Neural cell (in vitro differentiated cells): Measurements from ENCODE around the gene KRTAP10-2.

Experiments used
- CTCF ChIP-seq: fragments of 450-650 bp; IDR thresholded peaks from 2 replicates; pipeline ENCODE4 v1.5.1; 2014; ENCODE audit warnings: antibody characterized with exemption, mild to moderate bottlenecking, moderate library complexity; ENCODE audit not compliant: poor library complexity, severe bottlenecking
- EP300 ChIP-seq: fragments of 450-650 bp; conservative IDR thresholded peaks from 2 replicates; pipeline ENCODE4 v1.6.1; 2014; ENCODE audit warnings: antibody characterized with exemption, mild to moderate bottlenecking, moderate library complexity; ENCODE audit not compliant: poor library complexity, severe bottlenecking
- EZH2 ChIP-seq: fragments of 200-600, 300-800 bp; shearing (Covaris generic), sonication (generic); IDR thresholded peaks from 2 replicates; pipeline ENCODE4 v1.6.1; 2014; ENCODE audit warnings: antibody characterized with exemption, low read length, borderline replicate concordance, mild to moderate bottlenecking; ENCODE audit not compliant: insufficient read depth, poor library complexity, severe bottlenecking
- MXI1 ChIP-seq: fragments of 450-650 bp; conservative IDR thresholded peaks from 2 replicates; pipeline ENCODE4 v1.6.1; 2014; ENCODE audit warnings: antibody characterized with exemption, mild to moderate bottlenecking; ENCODE audit not compliant: poor library complexity, severe bottlenecking
- POLR2AphosphoS5 ChIP-seq: IDR thresholded peaks from 2 replicates; pipeline ENCODE4 v1.6.1; 2012

- TF ChIP-seq EP300 = no peak
- no peak for TF ChIP-seq CTCF
- TF ChIP-seq EZH2 = no peak
- no peak for TF ChIP-seq POLR2AphosphoS5
- no peak for TF ChIP-seq MXI1
Measured at GRCh38 chr21:44507673-44508425, 43.5 kb downstream of the KRTAP10-2 start.
